ENCODE results near the gene DNAH14. TPM values are rescaled to one million over a fixed set of nuclear protein-coding genes. Genes with fewer than 3 reads are reported as not detected.
"Not testable (repeated sequence)": the region's sequence is repeated elsewhere in the genome, so short reads cannot be mapped to it uniquely, and the experiment has no call there.

Gene DNAH14
- total RNA-seq, 2 donors from 2014 or later: 2.6 to 5.6 TPM

DNA sequence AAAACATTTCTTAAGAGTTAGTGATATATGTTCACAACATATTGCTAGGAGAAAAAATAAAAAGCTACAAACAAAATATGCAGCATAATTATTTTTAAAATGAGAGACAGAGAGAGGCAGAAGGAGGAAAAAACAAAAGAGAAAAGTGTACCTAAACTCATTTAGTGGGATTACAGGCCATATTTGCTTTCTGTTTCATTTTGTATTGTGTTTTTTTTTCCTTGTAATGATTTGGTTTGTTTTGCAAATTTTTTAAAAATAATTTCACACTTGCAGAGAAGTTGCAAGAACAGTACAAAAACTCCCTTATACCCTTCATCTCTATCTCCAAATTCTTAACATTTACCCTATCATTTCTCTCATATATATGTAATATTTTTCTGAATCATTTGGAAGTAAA, 433.3 kb downstream of the DNAH14 start:
- H3K36me3 Mint-ChIP-seq (ENCODE audit: insufficient read depth in 2 of 2): no peaks in the 10 kb centered on the region
- DNase-seq: no peak
- H3K4me1 Mint-ChIP-seq (ENCODE audit: low read depth): no peaks in the 10 kb centered on the region
- ATAC-seq (replicated peaks in 1 of 2): no peak
- H3K27me3 Mint-ChIP-seq (ENCODE audit: low read depth): no peaks in the 10 kb centered on the region
- no peaks in the 10 kb centered on the region for H3K9me3 Mint-ChIP-seq
- H3K27ac Mint-ChIP-seq: peak overlapping the region; percentile 57
- H3K4me3 Mint-ChIP-seq: no peak overlapping the region

DNA sequence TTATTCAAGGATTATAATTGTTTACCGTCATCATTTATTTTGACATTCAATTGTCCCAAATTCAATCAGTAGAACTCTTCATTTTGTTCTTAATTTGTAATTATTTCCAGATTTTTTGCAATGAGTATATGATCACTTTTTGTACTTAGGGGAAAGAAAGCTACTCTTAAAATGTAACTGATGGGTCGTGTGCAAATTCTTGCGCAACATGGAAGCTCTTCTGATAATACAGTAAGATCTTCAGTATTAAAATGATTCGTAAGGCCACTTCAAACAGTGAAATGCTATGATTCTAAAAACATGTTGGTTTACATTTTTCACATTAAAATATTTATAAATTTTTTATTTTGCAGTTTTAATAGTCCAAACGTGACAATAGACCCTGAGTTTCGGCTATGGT, 435.0 kb downstream of the DNAH14 start:
- DNase-seq: no peak
- no peaks in the 10 kb centered on the region for H3K36me3 Mint-ChIP-seq (ENCODE audit: insufficient read depth in 2 of 2)
- no peak overlapping the region for H3K4me3 Mint-ChIP-seq
- no peaks in the 10 kb centered on the region for H3K4me1 Mint-ChIP-seq (ENCODE audit: low read depth)
- no peak overlapping the region for H3K27ac Mint-ChIP-seq
- H3K9me3 Mint-ChIP-seq: no peaks in the 10 kb centered on the region
- ATAC-seq (replicated peaks in 1 of 2): no peak
- H3K27me3 Mint-ChIP-seq (ENCODE audit: low read depth): no peaks in the 10 kb centered on the region

DNA sequence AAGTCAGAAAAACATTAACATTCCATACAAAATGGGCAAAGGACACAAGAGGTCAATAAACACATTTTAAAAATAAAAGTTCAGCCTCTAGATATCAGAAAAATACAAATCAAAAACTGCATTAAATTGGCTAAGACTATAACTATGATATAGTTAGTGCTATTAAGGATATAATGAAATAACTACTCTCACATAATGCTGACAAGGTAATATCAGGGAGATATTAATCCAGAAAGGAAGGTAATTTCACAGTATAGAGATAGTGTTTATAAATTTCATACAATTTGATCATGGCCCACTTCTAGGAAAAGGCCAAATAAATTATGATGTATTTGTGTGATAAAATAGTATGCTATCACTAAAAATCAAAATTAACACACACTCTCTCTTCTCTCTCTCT, 436.5 kb downstream of the DNAH14 start:
- no peaks in the 10 kb centered on the region for H3K4me1 Mint-ChIP-seq (ENCODE audit: low read depth)
- ATAC-seq (replicated peaks in 1 of 2) (no peak), DNase-seq (no peak)
- no peaks in the 10 kb centered on the region for H3K9me3 Mint-ChIP-seq
- H3K27me3 Mint-ChIP-seq (ENCODE audit: low read depth): no peaks in the 10 kb centered on the region
- no peaks in the 10 kb centered on the region for H3K36me3 Mint-ChIP-seq (ENCODE audit: insufficient read depth in 2 of 2)
- no peak overlapping the region for H3K27ac Mint-ChIP-seq
- H3K4me3 Mint-ChIP-seq: no peak overlapping the region

DNA sequence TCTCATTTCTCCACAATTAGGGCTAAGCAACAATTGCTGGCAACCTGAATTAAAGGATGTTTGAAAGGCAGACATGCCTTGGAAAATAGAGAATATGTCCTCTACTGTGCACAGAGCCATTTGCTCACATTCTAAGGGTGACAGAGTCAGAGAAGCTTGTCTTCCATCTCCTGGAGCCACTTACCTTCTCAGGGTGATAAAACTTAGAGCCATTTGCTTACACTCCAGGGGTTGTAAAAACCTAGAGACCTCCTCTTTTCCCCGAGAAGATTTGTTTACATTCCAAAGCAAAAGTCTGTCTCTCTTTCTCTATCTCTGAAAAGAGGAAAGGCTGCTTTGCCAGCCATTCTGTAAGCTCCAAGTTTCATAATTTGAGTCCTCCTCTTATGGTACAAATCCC, 437.1 kb downstream of the DNAH14 start:
- Mint-ChIP-seq H3K27me3 (ENCODE audit: low read depth) (no peaks in the 10 kb centered on the region), H3K27ac (no peak overlapping the region), H3K4me1 (ENCODE audit: low read depth) (no peaks in the 10 kb centered on the region), H3K9me3 (no peaks in the 10 kb centered on the region), H3K36me3 (ENCODE audit: insufficient read depth in 2 of 2) (no peaks in the 10 kb centered on the region), H3K4me3 (no peak overlapping the region)
- no peak for DNase-seq
- no peak for ATAC-seq (replicated peaks in 1 of 2)

DNA sequence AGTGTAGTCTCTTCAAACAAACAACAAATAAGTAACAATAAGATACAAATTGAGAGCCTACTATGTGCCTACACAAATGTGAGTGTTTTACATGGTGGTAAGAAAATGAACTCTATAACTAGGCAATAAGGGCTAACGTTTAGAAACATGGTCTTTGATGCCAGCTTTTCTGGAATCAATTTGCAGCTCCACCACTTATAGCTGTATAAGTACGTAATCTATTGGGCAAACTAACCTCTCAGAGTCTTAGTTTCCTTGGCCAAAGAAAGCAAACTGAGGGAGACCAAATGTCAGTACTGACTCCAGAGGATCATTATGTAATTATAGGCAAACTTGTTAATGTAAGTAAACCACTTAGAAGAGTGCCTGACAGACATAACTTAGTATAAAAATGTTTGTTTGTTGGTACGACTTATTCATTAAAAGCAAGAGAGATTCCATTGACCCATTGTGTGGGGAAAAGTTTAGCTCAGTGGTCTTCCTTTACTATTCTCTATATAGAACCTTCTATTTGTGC, 438.6 kb downstream of the DNAH14 start:
- Mint-ChIP-seq H3K4me1 (ENCODE audit: low read depth) (no peaks in the 10 kb centered on the region), H3K27me3 (ENCODE audit: low read depth) (no peaks in the 10 kb centered on the region), H3K27ac (no peak overlapping the region), H3K4me3 (no peak overlapping the region), H3K9me3 (no peaks in the 10 kb centered on the region), H3K36me3 (ENCODE audit: insufficient read depth in 2 of 2) (no peaks in the 10 kb centered on the region)
- no peak for DNase-seq
- no peak for ATAC-seq (replicated peaks in 1 of 2)

DNA sequence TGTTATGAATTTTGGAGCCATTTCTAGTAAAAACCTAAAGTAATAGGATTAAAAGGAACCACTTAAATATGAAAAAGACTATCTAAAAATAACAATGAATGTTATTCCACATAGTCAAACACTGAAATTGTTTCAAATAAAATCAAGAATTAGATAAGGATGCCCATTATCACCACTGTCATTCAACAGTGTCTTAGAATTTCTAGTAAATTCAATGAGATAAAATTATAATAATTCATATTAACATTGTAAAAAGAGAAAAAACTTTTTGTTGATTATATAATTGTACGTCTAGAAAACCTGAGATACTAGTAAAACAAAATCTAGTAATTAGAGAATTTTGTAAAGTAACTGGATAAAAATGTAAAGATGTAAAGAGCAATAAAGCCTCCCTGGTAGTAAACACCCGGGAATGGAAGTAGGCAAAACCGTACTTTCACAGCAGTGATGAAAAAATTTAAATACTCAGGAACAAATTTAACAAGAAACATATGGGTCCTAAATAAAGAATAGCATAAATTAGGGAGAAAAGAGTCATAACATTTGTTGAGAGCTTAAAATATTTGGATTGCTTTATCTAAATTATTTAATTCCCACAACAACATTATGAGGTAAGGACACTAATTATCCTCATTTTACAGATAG, 442.0 kb downstream of the DNAH14 start:
- no peaks in the 10 kb centered on the region for H3K4me1 Mint-ChIP-seq (ENCODE audit: low read depth)

DNA sequence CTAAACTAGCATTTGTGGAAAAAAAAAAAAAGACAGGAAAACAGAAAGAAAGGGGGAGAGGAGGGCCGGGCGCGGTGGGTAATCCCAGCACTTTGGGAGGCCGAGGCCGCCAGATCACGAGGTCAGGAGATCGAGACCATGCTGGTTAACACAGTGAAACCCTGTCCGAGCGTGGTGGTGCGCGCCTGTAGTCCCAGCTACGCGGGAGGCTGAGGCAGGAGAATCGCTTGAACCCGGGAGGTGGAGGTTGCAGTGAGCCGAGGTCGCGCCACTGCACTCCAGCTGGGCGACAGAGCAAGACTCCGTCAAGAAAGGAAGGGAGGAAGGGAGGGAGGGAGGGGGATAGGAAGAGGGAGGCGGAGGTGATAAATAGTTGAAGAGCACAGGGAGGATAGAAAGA, 443.7 kb downstream of the DNAH14 start:
- Mint-ChIP-seq H3K4me1 (ENCODE audit: low read depth) (no peaks in the 10 kb centered on the region), H3K36me3 (ENCODE audit: insufficient read depth in 2 of 2) (no peaks in the 10 kb centered on the region), H3K27me3 (ENCODE audit: low read depth) (no peaks in the 10 kb centered on the region)

More for the DNA sequence above, 442.0 kb downstream of the DNAH14 start:
- H3K27ac Mint-ChIP-seq: no peak overlapping the region
- no peak overlapping the region for H3K4me3 Mint-ChIP-seq
- H3K9me3 Mint-ChIP-seq: no peaks in the 10 kb centered on the region
- no peaks in the 10 kb centered on the region for H3K27me3 Mint-ChIP-seq (ENCODE audit: low read depth)
- ATAC-seq (replicated peaks in 1 of 2): no peak
- no peaks in the 10 kb centered on the region for H3K36me3 Mint-ChIP-seq (ENCODE audit: insufficient read depth in 2 of 2)
- DNase-seq: no peak

DNA sequence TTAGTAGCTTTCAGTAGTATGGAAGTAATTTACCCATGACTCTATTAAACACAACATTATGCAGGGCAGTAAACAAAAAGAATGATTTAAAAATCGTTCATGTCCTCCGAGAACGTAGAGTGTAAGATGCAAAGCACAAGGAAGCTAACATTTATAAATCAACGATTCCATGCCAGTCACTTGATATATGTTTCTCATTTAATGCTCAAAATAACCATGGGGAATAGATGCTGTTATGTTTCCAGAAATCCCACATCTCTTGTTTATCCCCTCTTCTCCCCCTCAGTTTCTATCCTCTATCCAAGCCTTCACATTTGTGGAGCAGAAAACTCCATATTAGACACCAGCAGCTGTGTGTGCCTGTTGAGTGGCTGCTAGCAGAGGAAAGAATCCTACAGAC, 445.5 kb downstream of the DNAH14 start:
- no peak overlapping the region for H3K27ac Mint-ChIP-seq
- no peak overlapping the region for H3K4me3 Mint-ChIP-seq
- no peak for DNase-seq
- H3K4me1 Mint-ChIP-seq (ENCODE audit: low read depth): peaks cover 2% of the 10 kb centered on the region
- H3K27me3 Mint-ChIP-seq (ENCODE audit: low read depth): no peaks in the 10 kb centered on the region
- ATAC-seq (replicated peaks in 1 of 2): no peak
- no peaks in the 10 kb centered on the region for H3K9me3 Mint-ChIP-seq
- no peaks in the 10 kb centered on the region for H3K36me3 Mint-ChIP-seq (ENCODE audit: insufficient read depth in 2 of 2)

More for the DNA sequence above, 443.7 kb downstream of the DNAH14 start:
- DNase-seq (no peak), ATAC-seq (replicated peaks in 1 of 2) (no peak)
- H3K9me3 Mint-ChIP-seq: no peaks in the 10 kb centered on the region
- no peak overlapping the region for H3K27ac Mint-ChIP-seq
- H3K4me3 Mint-ChIP-seq: no peak overlapping the region

DNA sequence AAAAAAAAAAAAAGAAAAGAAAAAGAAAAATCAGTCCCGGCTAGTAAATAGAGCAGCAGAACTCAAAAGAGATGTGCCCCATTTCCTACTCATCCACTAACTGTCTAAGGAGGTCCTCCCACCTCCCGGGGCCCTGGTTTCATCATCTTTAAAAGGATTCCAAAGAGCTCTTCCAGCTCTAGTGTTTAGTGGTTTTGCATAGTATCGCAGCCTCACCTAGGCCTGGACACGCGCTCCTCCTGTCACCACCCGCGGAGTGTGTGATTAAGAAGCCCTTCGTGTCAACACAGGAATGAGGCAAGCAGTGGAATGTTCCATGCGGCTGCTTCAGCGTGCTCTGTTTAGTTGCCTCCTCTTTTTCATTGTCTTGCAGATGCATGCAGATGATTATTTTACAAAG, 449.4 kb downstream of the DNAH14 start:
- no peak for ATAC-seq (replicated peaks in 1 of 2)
- DNase-seq: no peak
- H3K4me1 Mint-ChIP-seq (ENCODE audit: low read depth): peaks cover 5% of the 10 kb centered on the region
- no peaks in the 10 kb centered on the region for H3K9me3 Mint-ChIP-seq
- H3K4me3 Mint-ChIP-seq: no peak overlapping the region
- H3K27ac Mint-ChIP-seq: no peak overlapping the region
- no peaks in the 10 kb centered on the region for H3K36me3 Mint-ChIP-seq (ENCODE audit: insufficient read depth in 2 of 2)
- no peaks in the 10 kb centered on the region for H3K27me3 Mint-ChIP-seq (ENCODE audit: low read depth)

DNA sequence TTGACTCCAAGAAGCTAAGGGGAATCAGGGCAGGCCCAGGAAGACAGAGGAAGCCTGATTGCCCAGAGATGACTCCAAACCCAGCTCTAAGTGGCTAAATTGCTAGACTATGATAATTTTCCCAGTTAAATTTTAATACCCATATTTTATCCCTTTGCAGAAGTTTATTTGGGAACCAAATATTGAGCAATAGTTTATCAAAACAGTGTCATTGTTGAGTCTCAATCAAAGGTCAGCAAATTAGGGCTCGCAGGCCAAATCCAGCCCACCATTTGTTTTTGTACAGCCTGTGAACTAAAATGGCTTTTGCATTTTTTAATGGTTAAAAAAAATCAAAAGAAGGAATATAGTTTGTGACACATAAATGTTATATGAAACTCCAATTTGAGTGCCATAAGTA, 451.2 kb downstream of the DNAH14 start:
- Mint-ChIP-seq H3K4me1 (ENCODE audit: low read depth) (peaks cover 5% of the 10 kb centered on the region), H3K36me3 (ENCODE audit: insufficient read depth in 2 of 2) (no peaks in the 10 kb centered on the region), H3K27me3 (ENCODE audit: low read depth) (no peaks in the 10 kb centered on the region), H3K4me3 (no peak overlapping the region), H3K27ac (no peak overlapping the region), H3K9me3 (no peaks in the 10 kb centered on the region)
- ATAC-seq (replicated peaks in 1 of 2): no peak
- DNase-seq: no peak

DNA sequence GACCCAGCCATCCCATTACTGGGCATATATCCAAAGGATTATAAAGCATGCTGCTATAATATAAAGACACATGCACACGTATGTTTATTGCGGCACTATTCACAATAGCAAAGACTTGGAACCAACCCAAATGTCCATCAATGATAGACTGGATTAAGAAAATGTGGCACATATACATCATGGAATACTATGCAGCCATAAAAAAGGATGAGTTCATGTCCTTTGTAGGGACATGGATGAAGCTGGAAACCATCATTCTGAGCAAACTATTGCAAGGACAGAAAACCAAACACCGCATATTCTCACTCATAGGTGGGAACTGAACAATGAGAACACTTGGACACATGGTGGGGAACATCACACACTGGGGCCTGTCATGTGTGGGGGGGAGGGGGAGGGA, 457.4 kb downstream of the DNAH14 start:
- DNase-seq; H3K4me1 Mint-ChIP-seq (ENCODE audit: low read depth); H3K27me3 Mint-ChIP-seq (ENCODE audit: low read depth); H3K4me3 Mint-ChIP-seq; H3K27ac Mint-ChIP-seq; H3K36me3 Mint-ChIP-seq (ENCODE audit: insufficient read depth in 2 of 2); ATAC-seq (replicated peaks in 1 of 2); H3K9me3 Mint-ChIP-seq: not testable (repeated sequence)

DNA sequence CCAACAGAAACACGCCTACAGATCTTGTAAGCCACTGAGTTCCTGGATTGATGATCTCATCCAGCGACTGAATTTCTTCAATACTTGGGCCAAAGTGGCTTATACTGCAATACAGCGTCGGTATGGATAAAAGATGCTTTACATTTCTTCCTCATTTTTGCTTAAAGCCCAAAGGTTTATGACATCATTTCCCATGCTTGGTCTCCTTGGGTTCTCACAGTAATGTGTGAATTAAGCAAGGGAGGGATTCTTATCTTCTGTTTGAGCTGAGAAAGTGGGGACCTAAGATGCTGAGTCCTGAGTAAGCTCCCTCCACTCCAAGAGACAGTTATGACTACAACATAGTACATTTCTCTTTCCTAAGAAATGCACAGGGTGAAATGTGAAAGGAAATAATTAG, 458.9 kb downstream of the DNAH14 start:
- Mint-ChIP-seq H3K36me3 (ENCODE audit: insufficient read depth in 2 of 2) (no peaks in the 10 kb centered on the region), H3K9me3 (no peaks in the 10 kb centered on the region), H3K4me3 (no peak overlapping the region), H3K27ac (no peak overlapping the region), H3K4me1 (ENCODE audit: low read depth) (no peaks in the 10 kb centered on the region), H3K27me3 (ENCODE audit: low read depth) (no peaks in the 10 kb centered on the region)
- peak; percentile 36 to 45 for ATAC-seq (replicated peaks in 1 of 2)
- no peak for DNase-seq

DNA sequence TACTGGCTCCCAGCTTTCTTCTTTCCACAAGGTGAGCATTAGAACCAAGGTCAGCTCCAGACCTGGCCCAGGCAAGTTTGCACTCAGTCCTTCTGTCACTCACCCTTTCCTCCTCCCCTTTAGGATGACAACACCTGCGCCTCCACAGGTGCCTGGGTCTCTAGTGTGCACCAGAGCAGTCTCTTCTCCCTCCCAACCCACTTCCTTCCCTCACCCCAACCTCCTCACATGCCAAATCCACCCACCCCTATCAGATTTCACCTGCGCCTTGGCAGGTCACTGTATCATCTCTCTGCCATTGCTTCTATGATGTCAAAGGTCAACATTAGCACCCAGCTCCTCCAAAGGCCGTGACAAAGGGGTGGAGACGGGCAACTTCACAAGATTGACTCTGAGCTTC, 460.4 kb downstream of the DNAH14 start:
- Mint-ChIP-seq H3K4me1 (ENCODE audit: low read depth) (no peaks in the 10 kb centered on the region), H3K27ac (no peak overlapping the region), H3K4me3 (no peak overlapping the region), H3K27me3 (ENCODE audit: low read depth) (no peaks in the 10 kb centered on the region), H3K36me3 (ENCODE audit: insufficient read depth in 2 of 2) (no peaks in the 10 kb centered on the region), H3K9me3 (no peaks in the 10 kb centered on the region)
- DNase-seq (no peak), ATAC-seq (replicated peaks in 1 of 2) (no peak)

DNA sequence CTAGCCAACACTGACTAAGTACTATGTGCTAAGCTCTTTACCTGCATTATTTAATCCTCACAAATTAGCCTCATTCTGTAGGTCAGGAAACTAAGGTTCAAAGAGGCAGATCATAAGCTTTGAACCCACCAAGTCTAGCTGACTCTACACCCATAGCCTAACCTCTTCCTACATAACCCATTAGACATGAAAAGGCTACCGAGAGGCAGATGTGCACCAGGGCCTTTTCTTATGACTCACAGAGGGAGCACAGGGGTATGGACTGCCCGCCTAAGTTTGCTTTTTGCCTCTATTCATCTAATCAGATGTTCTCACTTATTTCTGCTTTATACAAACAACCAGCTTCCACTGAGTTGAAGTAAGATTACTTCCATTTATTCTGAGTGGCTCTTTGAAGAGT, 466.9 kb downstream of the DNAH14 start:
- no peak overlapping the region for H3K4me3 Mint-ChIP-seq
- peaks cover 5% of the 10 kb centered on the region for H3K4me1 Mint-ChIP-seq (ENCODE audit: low read depth)
- no peak for DNase-seq
- H3K27me3 Mint-ChIP-seq (ENCODE audit: low read depth): no peaks in the 10 kb centered on the region
- peaks cover 5 to 18% of the 10 kb centered on the region in 2 donors for H3K36me3 Mint-ChIP-seq (ENCODE audit: insufficient read depth in 2 of 2)
- H3K27ac Mint-ChIP-seq: peak overlapping the region; percentile 23
- no peaks in the 10 kb centered on the region for H3K9me3 Mint-ChIP-seq
- peak in 1 of 2 donors; percentile 33 for ATAC-seq (replicated peaks in 1 of 2)
